ENCODE data around the gene ABCA3.

DNA sequence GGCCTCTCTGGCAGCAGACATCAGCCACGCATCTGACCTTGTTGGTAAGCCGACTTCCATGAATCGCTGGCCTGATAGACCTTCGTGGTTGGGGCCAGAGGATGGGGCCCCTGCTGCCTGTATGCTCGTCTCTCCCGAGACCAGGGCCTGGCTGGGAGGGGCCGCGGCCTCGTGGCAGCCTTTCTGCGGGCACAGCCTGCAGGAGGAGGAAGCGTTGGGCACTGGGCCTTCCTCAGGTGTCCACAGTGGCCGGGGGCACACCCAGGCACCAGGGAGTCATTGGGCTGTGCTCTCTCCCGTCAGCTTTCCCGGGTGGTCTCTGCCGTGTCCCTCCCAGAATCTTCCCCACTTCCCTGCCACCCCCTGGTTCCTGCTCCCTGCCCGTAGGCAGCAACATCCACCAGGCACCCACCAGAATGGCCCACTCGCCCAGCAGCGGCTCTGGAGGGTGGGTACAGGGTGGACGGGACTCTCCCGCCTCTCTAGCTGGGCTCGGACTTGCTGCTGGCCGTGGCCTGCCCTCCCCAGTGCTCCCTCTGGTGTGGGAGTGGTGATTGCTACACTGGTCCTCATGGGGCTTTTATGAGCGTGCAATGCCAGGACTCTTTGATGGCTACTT, 110.8 kb downstream of the ABCA3 start:
- TF ChIP-seq POLR2AphosphoS5 (IDR thresholded peaks at IDR 0.05) (no peak), EP300 (IDR thresholded peaks at IDR 0.05; ENCODE audit: low read depth) (no peak)
